Measurements from ENCODE around the gene LAMTOR1. TPM values are rescaled to one million over a fixed set of nuclear protein-coding genes. Genes with fewer than 3 reads are reported as not detected.

LAMTOR1 gene
- total RNA-seq, 1 donor from 2014 or later, result 148 TPM

DNA sequence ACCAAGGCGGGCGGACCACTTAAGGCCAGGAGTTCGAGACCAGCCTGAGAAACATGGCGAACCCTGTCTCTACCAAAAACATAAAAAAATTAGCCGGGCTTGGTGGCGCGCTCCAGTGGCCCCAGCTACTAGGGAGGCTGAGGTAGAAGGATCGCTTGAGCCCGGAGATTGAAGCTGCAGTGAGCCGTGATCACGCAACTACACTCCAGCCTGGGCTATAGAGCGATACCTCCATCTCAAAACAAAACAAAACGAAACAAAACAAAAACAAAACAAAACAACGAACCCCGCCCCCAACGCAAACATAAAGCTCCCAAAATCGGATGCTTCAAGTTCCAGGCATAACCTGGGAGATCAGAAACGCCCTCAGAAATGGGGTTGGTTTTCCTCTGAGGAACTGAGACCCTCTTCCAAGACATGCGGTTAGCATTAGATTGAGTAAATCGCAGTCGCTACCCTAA is 21.9 kb downstream of the LAMTOR1 start:
- H3K27me3 ChIP-seq, result no peaks in the 10 kb centered on the region
- H3K4me3 ChIP-seq, result peak overlapping the region; percentile 82 to 90
- peak overlapping the region; percentile 89 to 91 for H3K27ac ChIP-seq
- TF ChIP-seq, protein P1, sequence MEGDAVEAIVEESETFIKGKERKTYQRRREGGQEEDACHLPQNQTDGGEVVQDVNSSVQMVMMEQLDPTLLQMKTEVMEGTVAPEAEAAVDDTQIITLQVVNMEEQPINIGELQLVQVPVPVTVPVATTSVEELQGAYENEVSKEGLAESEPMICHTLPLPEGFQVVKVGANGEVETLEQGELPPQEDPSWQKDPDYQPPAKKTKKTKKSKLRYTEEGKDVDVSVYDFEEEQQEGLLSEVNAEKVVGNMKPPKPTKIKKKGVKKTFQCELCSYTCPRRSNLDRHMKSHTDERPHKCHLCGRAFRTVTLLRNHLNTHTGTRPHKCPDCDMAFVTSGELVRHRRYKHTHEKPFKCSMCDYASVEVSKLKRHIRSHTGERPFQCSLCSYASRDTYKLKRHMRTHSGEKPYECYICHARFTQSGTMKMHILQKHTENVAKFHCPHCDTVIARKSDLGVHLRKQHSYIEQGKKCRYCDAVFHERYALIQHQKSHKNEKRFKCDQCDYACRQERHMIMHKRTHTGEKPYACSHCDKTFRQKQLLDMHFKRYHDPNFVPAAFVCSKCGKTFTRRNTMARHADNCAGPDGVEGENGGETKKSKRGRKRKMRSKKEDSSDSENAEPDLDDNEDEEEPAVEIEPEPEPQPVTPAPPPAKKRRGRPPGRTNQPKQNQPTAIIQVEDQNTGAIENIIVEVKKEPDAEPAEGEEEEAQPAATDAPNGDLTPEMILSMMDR (IDR thresholded peaks at IDR 0.05), result no peak
- H3K9me3 ChIP-seq, result no peaks in the 10 kb centered on the region
- intact Hi-C loops (cut with DNase I), result no loop called here
- no peak for DNase-seq (ENCODE audit: low spot score in 2 of 2)
- peaks cover 5 to 14% of the 10 kb centered on the region in 2 donors for H3K4me1 ChIP-seq
- H3K36me3 ChIP-seq, result no peaks in the 10 kb centered on the region

DNA sequence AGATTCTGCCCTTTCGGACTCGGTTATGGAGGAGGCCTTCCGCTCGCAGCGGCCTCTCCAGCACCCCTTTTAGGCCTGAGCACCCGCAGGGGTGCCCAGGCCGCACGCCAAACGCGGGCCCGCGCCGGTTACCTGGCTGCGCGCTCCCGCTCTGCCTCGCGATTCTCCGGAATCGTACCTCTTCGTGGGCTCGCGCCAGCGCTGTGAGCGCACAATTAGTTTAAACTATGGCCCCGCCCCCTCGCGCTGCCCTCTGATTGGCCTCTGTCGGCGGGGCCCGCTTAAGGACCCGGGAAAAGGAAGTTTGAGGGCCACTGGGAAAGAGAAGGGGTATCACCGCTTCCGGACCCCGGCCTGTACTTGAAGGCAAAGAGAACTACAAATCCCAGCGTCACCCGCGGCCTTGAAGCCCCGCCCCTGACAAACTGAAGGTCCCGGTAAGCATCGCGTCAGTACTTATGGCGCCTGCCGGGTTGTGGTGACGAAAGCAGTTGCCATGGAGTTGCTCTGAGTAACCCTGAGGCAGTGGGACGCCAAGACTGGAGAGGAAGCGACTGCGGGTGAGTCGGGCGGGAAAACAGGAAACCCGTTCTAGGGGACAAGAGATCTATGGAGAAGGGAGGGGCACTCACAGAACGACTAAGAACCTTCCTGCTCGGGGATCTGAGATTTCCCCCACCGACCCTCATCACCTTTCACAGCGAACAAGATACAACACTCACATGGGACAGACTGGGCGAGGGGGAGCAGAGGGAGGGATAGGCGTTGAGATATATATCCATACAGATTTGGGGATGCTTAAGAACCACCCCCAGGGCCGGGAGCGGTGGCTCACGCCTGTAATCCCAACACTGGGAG is 22.5 kb downstream of the LAMTOR1 start, which contains the start of the genes LRRC51 and NUMA1:
TSS of gene LRRC51 (plus strand) at position 525 of the 858 bp plus-strand sequence. CDS start 8,234 bp downstream, outside the sequence.
TSS of gene NUMA1 (minus strand) at position 217 of the 858 bp plus-strand sequence. CDS start 44,599 bp downstream, outside the sequence.
- TF ChIP-seq, protein P1 (IDR thresholded peaks at IDR 0.05), result no peak
- peak; percentile 100 for DNase-seq (ENCODE audit: low spot score in 2 of 2)
- H3K9me3 ChIP-seq, result no peaks in the 10 kb centered on the region
- peak within 1 kb of the TSS; percentile 89 to 91 for H3K27ac ChIP-seq
- H3K4me3 ChIP-seq, result peak within 1 kb of the TSS; percentile 82 to 90
- H3K4me1 ChIP-seq, result peaks cover 5 to 14% of the 10 kb centered on the region in 2 donors
- no peaks in the 10 kb centered on the region for H3K27me3 ChIP-seq
- no peaks in the 10 kb centered on the region for H3K36me3 ChIP-seq
- intact Hi-C loops (cut with DNase I), result loop anchor here (1.0 kb wide), 4 partner anchors 10 to 40 kb away; partner anchors contain the start of genes ANAPC15 and LAMTOR1

DNA sequence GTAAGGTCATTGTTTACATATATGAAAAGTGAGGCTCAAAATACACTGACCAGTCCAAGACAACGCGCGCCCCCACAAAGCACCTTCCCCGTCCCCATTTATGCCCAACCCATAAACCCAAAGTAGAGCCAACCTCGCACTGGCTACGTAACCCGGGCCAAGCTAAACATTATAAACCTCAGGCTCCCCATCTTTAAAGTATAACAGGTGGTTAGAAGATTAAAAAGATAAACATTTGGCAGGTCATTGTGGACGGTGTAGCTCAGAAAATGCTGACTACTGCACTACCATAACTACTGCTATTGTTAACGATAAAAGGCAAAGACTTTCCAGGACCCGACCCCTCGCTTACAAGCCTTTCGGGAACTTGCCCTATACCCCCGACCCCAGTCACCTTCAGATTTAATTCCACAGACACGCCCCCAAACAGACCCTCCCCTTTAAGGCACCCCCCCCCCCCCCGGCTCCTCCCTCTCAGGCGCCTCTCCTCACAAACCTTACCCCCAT is 23.2 kb downstream of the LAMTOR1 start:
- Histone ChIP-seq H3K4me3 (peak overlapping the region; percentile 82 to 90), H3K4me1 (peaks cover 5 to 14% of the 10 kb centered on the region in 2 donors), H3K27ac (peak overlapping the region; percentile 86 to 91), H3K9me3 (no peaks in the 10 kb centered on the region), H3K27me3 (no peaks in the 10 kb centered on the region), H3K36me3 (peaks cover 0 to 2% of the 10 kb centered on the region in 2 donors)
- intact Hi-C loops (cut with DNase I), result loop anchor here (1.0 kb wide), 4 partner anchors 10 to 40 kb away; partner anchors contain the start of genes ANAPC15 and LAMTOR1
- DNase-seq (ENCODE audit: low spot score in 2 of 2), result peak in 1 of 2 donors; percentile 62
- TF ChIP-seq, protein P1 (IDR thresholded peaks at IDR 0.05), result no peak

DNA sequence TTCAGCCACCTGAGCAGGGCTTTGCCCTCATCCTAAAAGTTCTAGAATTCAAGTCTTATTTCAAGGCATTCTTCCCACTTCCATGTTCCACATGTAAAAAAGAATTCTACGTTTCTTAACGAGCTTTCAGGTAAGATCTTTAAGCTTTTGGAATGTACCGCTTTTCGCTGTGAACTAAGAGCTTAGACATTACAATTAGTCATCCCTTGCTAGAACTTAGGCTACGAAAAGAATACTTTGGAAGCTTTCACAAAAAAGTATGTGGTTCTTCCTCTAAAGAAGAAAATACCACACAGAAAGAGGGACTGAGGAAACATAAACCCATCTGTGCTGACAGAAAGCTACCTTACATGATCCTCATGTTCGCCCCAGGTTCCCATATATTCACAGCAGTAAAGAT is 24.6 kb downstream of the LAMTOR1 start:
- Histone ChIP-seq H3K4me3 (no peak overlapping the region), H3K27ac (peak overlapping the region; percentile 86 to 91), H3K27me3 (no peaks in the 10 kb centered on the region), H3K36me3 (peaks cover 0 to 2% of the 10 kb centered on the region in 2 donors), H3K9me3 (no peaks in the 10 kb centered on the region), H3K4me1 (peaks cover 5 to 14% of the 10 kb centered on the region in 2 donors)
- DNase-seq (ENCODE audit: low spot score in 2 of 2), result no peak
- intact Hi-C loops (cut with DNase I), result no loop called here
- TF ChIP-seq, protein P1 (IDR thresholded peaks at IDR 0.05), result no peak

DNA sequence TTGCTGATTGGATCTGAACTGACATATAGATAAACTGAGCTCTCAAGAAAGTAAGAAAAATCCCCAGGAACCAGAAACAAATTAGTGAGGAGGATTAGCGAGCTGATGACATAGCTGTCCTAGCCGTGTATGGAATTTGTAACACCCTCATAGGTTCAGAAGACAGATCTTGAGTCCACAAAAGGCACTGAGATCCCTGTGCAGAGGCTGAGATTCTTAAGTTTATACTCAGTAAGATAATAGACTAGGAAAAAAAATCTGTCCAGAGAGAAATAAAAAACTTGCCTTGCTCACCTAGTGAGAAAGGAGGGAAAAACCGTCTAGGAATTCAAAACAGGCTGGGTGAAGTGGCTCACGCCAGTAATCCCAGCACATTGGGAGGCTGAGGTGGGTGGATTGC is 27.3 kb downstream of the LAMTOR1 start:
- no peak overlapping the region for H3K27ac ChIP-seq

More for the DNA sequence above, 27.3 kb downstream of the LAMTOR1 start:
- intact Hi-C loops (cut with DNase I), result no loop called here
- H3K36me3 ChIP-seq, result peaks cover 0 to 2% of the 10 kb centered on the region in 2 donors
- no peak overlapping the region for H3K4me3 ChIP-seq
- TF ChIP-seq, protein P1 (IDR thresholded peaks at IDR 0.05), result no peak
- no peaks in the 10 kb centered on the region for H3K27me3 ChIP-seq
- no peak for DNase-seq (ENCODE audit: low spot score in 2 of 2)
- no peaks in the 10 kb centered on the region for H3K9me3 ChIP-seq
- peaks cover 6 to 18% of the 10 kb centered on the region in 2 donors for H3K4me1 ChIP-seq

Measured in ascending aorta (tissue), 2 donors.